Measurements from ENCODE around the gene CYSRT1. TPM values are rescaled to one million over a fixed set of nuclear protein-coding genes. Genes with fewer than 3 reads are reported as not detected.

CYSRT1 gene
- total RNA-seq, 1 donor from 2014 or later: 1.9 TPM

GRCh38 chr9:137231372-137232039, 6.5 kb downstream of the CYSRT1 start:
- Mint-ChIP-seq H3K27me3 (ENCODE audit: low read depth) (peaks cover 3% of the 10 kb centered on the region), H3K4me3 (no peak overlapping the region), H3K4me1 (peaks cover 7% of the 10 kb centered on the region), H3K36me3 (no peaks in the 10 kb centered on the region), H3K9me3 (no peaks in the 10 kb centered on the region), H3K27ac (no peak overlapping the region)
- TF ChIP-seq CTCF (IDR thresholded peaks at IDR 0.05; ENCODE audit: unreplicated experiment): no peak
- DNase-seq (ENCODE audit: low spot score in 2 of 2, unreplicated experiment in 2 of 2): no peak

GRCh38 chr9:137232101-137232500, 7.1 kb downstream of the CYSRT1 start:
- Mint-ChIP-seq H3K36me3 (no peaks in the 10 kb centered on the region), H3K27me3 (ENCODE audit: low read depth) (peaks cover 3% of the 10 kb centered on the region), H3K9me3 (no peaks in the 10 kb centered on the region), H3K4me3 (no peak overlapping the region), H3K4me1 (peaks cover 7% of the 10 kb centered on the region), H3K27ac (no peak overlapping the region)
- TF ChIP-seq CTCF (IDR thresholded peaks at IDR 0.05; ENCODE audit: unreplicated experiment): no peak
- no peak for DNase-seq (ENCODE audit: low spot score in 2 of 2, unreplicated experiment in 2 of 2)

GRCh38 chr9:137232510-137232909, 7.5 kb downstream of the CYSRT1 start:
- H3K4me3 Mint-ChIP-seq: no peak overlapping the region
- H3K9me3 Mint-ChIP-seq: no peaks in the 10 kb centered on the region
- H3K4me1 Mint-ChIP-seq: peaks cover 5% of the 10 kb centered on the region
- peaks cover 2% of the 10 kb centered on the region for H3K27me3 Mint-ChIP-seq (ENCODE audit: low read depth)
- H3K27ac Mint-ChIP-seq: no peak overlapping the region
- DNase-seq (ENCODE audit: low spot score in 2 of 2, unreplicated experiment in 2 of 2): no peak
- no peak for TF ChIP-seq CTCF (IDR thresholded peaks at IDR 0.05; ENCODE audit: unreplicated experiment)
- no peaks in the 10 kb centered on the region for H3K36me3 Mint-ChIP-seq

GRCh38 chr9:137233143-137233980, 8.4 kb downstream of the CYSRT1 start:
- H3K36me3 Mint-ChIP-seq: no peaks in the 10 kb centered on the region
- H3K27me3 Mint-ChIP-seq (ENCODE audit: low read depth): no peaks in the 10 kb centered on the region
- no peaks in the 10 kb centered on the region for H3K9me3 Mint-ChIP-seq
- H3K4me1 Mint-ChIP-seq: peaks cover 5% of the 10 kb centered on the region
- no peak overlapping the region for H3K4me3 Mint-ChIP-seq
- no peak for DNase-seq (ENCODE audit: low spot score in 2 of 2, unreplicated experiment in 2 of 2)
- TF ChIP-seq CTCF (IDR thresholded peaks at IDR 0.05; ENCODE audit: unreplicated experiment): no peak
- no peak overlapping the region for H3K27ac Mint-ChIP-seq

GRCh38 chr9:137234055-137234697, 9.2 kb downstream of the CYSRT1 start:
- Mint-ChIP-seq H3K4me3 (no peak overlapping the region), H3K9me3 (no peaks in the 10 kb centered on the region), H3K27me3 (ENCODE audit: low read depth) (no peaks in the 10 kb centered on the region), H3K36me3 (no peaks in the 10 kb centered on the region), H3K4me1 (peaks cover 10% of the 10 kb centered on the region), H3K27ac (no peak overlapping the region)
- no peak for TF ChIP-seq CTCF (IDR thresholded peaks at IDR 0.05; ENCODE audit: unreplicated experiment)
- DNase-seq (ENCODE audit: low spot score in 2 of 2, unreplicated experiment in 2 of 2): no peak
